GM12892 (cell line): ENCODE results near the gene RASA2.

ENCODE experiments used
- POLR2A ChIP-seq: IDR thresholded peaks from 2 replicates; pipeline ENCODE4 v1.6.1; 2011; ENCODE audit warnings: low read depth, low read length, control low read depth
- POLR2AphosphoS5 ChIP-seq: IDR thresholded peaks from 2 replicates; pipeline ENCODE4 v1.6.1; 2011; ENCODE audit warnings: low read depth, low read length, control low read depth
- TAF1 ChIP-seq: IDR thresholded peaks from 2 replicates; pipeline ENCODE4 v1.6.1; 2011; ENCODE audit warnings: low read depth, mild to moderate bottlenecking, control low read depth, low read length, borderline replicate concordance

DNA sequence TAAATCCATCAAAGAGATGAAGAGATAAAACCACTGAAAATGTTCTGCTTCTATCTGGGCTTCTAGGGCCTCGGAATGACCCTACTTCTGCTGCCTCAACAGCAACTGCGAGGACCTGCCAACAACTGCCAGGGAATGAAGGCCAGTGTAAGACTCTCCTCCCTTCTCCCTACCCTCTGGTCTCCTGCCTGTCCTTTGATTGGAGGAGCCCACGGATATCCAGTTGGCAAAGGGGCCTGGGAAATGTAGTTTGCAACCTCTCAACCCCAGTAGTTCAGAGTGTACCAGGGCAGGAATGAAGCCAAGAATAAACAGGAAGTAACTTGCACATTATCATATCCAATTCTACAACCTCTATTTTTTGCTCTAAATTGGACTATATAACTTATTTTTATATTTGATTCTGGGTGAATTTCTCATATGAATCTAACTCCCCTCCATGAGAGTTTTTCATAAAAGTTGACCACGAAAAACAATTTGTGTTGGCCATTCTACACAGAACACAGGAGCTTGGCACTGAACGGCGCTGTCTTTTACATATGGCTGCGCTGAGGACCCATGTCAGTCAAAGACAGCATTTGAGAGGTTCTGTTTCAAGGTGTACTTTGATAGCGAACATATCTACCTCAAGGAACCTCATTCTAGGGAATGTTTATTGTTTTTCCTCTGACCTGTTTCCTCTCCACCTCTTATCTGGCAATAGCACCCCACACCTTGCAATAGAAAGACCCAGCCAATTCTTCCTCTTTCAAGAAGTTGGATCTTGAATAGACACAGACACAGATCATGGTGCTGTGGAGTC lies 160.1 kb downstream of the RASA2 start:
- TF ChIP-seq POLR2A (no peak), POLR2AphosphoS5 (no peak), TAF1 (no peak)
